SH-SY5Y (cell line): ENCODE measurements around the gene EPHA7.

ENCODE experiments used
- GATA2 ChIP-seq: IDR thresholded peaks from 2 replicates; pipeline ENCODE4 v1.6.1; 2011; ENCODE audit warnings: mild to moderate bottlenecking, low read depth, low read length
- GATA3 ChIP-seq: IDR thresholded peaks from 2 replicates; pipeline ENCODE4 v1.6.1; 2011; ENCODE audit warnings: low read depth, mild to moderate bottlenecking, low read length, moderate library complexity

DNA sequence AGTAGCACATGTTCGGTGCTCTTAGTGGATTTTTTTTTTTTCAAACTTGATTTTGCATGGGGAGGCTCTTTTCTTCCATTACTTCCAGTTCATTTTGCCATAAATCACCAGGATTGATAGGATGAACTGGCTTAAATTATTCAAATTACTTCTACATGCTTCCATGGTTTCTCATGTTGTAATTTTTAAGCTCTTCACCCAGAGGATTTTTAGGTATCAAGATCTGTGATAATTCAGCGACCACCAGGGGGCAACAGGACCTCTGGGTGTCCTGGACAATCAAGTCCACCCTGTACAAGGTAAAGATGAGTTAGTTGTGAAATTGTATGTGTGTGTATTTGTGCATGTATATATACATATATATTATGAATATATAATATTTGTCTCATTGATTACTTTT, 4.2 kb upstream of the EPHA7 start:
- no peak for TF ChIP-seq GATA2
- no peak for TF ChIP-seq GATA3
